HG03135 (cell line): ENCODE results near the gene PPP1R26.

ENCODE experiments used
- ATAC-seq: cut with Tn5 transposase; IDR thresholded peaks from one replicate; pipeline ENCODE4 v1.9.1; 2021; ENCODE audit warnings: mild to moderate bottlenecking, moderate library complexity; ENCODE audit not compliant: unreplicated experiment

The PPP1R26 gene

DNA sequence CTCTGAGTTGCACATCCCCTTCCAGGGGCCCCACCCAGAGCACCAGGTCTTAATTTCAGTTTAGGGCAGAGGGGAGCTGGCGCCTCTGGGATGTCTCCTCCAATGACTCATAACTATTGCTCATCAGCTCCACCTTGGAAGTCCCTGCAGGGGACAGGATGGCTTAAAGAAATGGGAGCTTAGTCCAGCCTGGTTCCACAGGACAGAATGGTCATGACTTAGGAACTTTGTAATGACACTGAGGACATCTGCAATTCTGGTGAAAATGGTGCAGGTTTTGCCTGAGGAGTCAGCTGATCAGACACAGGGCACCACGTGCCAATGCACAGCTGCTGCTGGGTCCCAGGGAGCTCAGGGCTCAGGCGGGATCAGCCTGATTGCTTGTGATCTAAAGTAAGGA, 16.4 kb upstream of the PPP1R26 start:
- ATAC-seq = no peak

DNA sequence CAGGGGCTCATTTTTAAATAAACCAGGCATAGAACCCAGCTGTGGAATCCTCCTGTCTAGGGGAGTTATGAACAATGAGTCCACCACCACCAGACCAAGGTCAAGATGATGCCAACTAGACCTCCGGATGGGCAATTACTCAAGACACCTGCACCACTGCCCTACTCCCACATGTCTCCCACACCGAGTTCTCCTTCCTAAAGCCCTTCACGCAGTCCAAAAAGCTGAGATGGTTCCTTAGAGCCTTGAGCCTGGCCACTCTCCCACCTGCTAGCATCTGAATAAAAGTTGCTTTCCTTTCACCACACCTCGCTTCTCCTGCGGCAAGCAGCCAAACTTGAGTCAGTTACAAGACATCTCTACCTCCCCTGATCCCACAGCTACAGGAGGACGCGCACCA, 15.4 kb upstream of the PPP1R26 start:
- ATAC-seq = no peak

DNA sequence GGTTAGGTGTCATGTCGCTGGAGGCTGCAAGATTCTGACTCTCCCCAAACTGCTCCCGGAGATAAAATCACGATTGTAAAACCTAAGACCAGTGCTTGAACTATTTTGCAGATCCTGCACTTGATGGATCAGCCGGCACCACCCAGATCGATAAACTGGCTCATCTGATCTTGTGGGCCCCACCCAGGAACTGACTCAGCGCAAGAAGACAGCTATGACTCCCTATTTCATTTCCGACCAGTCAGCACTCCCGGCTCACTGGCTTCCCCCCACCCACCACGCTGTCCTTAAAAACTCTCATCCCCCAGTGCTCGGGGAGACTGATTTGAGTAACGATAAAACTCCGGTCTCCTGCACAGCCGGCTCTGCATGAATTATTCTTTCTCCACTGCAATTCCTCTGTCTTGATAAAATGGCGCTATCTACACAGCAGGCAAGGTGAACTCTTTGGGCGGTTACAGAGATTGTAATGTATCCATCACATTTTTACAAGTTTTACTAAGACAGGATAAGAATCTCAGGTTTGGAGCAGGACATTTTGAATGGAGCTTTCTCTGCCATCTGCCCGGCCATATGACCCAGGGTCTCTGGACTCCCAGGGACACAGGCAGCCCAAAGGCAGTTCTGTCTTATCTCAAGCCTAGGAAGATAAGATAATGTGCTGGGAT, 10.6 kb upstream of the PPP1R26 start:
- no peak for ATAC-seq

DNA sequence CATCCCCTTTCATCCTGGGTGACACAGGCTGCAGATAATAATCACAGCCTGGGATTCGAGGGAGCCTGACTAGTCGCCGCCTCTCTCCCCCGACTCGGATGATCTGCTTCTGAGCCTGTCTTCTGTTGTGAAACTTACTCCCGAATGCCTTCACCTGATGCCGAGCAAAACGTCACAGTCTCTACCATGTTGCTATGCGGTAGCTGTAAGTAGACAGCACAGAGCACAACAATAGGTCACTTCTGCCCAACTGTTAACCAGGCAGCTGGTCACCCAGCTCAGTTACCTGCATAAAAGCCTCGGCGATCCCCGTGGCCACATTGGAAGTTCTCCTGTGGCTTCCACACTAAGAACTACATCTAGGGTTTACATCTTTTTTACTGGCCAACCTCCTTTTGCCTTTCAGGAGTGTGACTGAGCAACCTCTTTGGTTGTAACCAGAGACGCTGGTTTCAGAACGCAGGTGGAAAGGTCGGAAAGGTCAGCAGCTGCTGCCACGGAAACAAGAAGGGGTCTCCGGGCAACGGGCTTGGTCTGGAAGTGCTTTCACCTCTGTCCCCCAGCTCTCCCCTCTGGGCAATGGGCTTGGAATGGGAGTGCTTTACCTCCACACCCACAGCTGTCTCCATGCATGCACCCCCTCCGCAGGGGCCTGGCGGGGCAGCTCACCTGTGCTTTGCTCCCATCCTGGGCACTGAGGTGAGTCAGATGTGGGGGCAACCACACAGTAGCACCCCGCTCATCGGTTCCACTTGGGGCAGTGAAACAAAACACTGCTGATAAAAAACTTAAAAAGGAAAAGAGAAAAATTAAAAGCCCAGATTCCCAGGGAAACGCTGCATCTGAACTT, 7.6 kb upstream of the PPP1R26 start:
- ATAC-seq = no peak

GRCh38 chr9:135473972-135474543, 5.5 kb upstream of the PPP1R26 start:
- ATAC-seq = no peak

GRCh38 chr9:135474915-135475314, 4.7 kb upstream of the PPP1R26 start:
- ATAC-seq = no peak

GRCh38 chr9:135476561-135477355, 2.8 kb upstream of the PPP1R26 start:
- ATAC-seq = no peak

DNA sequence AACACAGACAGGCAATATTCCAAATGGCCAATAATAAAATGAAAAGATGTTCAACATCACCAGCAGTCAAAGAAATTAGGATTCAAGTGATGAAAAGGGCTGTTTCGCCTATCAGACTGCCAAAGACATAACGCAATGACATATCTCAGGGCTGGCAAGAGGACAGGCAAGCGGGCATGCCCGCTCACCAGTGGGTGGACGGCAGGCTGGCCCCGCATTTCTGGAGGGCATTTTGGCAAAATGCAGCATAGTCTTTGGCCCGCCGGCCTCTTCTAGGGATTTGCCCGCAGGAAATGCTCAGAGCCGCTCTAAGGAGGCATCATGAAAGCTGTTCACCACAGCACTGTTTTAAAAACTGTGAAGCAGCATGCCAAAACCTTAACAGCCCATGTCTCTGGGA, 1.4 kb upstream of the PPP1R26 start:
- ATAC-seq = no peak

DNA sequence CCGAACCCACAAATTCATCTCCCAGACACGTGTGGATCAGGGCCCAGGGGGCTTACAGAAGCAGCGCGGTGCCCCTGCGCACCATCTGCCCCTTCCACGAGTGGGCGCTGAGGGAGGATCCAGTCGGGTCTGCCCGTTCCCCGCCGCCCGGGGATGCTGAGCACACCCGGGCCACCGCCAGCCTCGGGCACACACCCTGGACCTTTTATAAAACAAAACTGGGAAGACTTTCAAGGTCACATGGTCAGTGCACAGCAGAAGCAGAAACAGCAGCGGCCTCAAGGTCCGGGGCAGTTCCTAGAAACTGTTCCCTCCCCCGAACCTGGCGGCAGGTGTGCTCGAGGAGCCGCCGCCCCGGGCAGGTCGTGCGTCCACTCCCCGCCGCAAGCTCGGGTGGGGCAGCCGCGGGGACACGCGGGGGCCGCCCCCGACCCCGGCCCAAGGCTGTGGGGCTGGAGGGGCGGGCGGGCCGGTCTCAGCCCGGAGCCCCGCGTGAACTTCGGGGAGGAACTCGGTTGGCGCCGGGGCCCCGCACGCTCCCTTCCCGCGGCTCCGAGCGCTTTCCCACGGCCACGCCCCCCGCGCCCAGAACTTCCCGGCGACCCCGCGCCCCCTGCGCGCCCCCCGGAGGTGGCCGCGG, 633 bp upstream of the PPP1R26 start:
- no peak for ATAC-seq

GRCh38 chr9:135480071-135480939, 723 bp downstream of the PPP1R26 start:
- no peak for ATAC-seq

GRCh38 chr9:135480940-135481310, 1.3 kb downstream of the PPP1R26 start:
- ATAC-seq = no peak

DNA sequence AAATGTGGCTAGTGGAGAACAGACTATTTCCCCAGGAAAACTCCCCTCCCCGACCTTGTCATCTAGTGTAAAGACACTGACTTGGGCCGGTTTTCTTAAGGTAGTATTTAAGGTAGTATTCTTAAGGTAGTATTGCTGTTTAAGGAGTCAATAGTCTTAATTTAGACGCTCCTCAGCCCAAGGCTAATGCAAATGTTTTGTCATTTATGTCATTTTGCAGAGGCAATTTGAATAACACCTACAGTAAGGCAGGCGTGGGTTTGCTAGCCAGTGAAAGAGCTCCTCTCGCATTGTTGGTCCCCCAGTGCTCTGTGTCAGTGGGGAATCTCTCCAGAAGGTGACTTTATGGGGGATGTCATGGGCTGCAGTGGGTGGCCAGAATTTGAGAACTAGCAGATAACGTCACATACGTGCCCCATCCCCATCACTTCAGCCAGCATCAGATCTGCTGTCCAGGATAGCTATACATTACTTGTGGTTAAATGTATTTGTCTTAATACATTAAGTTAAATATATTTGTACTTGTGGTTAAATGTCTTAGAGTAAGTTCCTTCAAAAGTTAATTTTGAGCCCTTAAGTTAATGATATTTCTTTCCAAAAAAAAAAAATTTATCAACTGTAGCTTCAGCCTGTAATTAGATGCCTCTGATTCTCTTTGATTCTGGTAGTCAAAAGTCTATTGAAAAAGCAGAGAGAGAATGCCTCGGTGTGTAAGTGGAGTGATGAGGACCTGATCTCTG, 2.6 kb downstream of the PPP1R26 start:
- no peak for ATAC-seq

- no peak for ATAC-seq
Measured at GRCh38 chr9:135484460-135485277, 5.1 kb downstream of the PPP1R26 start.

DNA sequence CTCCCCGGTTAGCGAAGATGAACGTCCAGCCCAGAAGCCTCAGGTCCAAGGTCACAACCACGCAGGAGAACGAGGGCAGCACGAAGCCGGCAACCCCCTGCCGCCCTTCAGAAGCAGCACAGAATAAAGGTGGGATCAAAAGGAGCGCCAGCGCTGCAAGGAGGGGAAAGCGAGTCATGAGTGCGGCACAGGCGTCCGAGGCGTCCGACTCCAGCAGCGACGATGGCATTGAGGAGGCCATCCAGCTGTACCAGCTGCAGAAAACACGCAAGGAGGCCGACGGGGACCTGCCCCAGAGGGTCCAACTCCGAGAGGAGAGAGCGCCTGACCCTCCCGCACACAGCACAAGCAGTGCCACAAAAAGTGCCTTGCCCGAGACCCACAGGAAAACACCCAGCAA, 5.8 kb downstream of the PPP1R26 start:
- ATAC-seq = no peak

GRCh38 chr9:135485832-135486231, 6.2 kb downstream of the PPP1R26 start:
- no peak for ATAC-seq

- ATAC-seq = no peak
Measured at GRCh38 chr9:135486267-135487065, 6.9 kb downstream of the PPP1R26 start.

DNA sequence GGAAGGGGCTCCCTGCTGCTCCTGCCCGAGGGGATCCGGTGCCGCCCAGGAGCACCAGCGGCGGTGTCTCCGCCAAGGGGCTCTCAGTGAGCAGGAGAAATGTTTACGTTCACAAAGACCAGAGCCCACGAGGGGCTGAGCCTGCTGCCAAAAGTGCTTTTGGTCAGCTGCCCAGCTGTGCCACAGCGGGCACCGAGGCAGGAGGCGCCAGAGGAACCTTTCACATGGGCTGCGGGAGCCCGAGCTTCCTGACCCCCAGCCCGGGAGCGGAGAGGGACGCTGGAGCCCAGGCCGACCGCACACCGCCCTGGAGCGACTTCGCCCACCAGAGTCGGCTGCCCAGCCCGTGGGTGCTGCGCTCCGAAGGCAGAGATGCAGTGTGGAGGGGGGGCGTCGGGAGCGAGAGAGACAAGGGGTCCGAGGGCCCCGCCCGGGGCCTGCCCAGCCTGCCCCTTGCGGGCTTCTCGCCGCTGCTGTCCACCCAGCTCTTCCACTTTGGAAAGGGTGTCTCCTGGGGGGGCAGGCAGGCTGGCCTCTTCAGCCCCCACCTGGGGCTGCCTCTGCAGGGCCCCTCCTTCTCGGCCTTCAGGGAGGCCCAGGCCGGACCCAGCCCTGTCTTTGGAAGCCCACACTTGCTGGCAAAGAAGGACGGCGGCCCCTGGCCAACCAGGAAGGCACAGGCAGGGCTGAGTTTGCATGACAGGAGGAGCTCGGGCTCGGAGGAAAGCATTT, 7.9 kb downstream of the PPP1R26 start:
- ATAC-seq = no peak
